Osteocyte (in vitro differentiated cells): ENCODE results near the gene CENPF. TPM values are rescaled to one million over a fixed set of nuclear protein-coding genes. Genes with fewer than 3 reads are reported as not detected.
A peak's percentile ranks its signal among the peaks of the same experiment; 100 is the strongest.
"Not testable (repeated sequence)": the region's sequence is repeated elsewhere in the genome, so short reads cannot be mapped to it uniquely, and the experiment has no call there.

Source experiments
- DNase-seq: peaks from one replicate; pipeline ENCODE4 v3.0.0; 2021; ENCODE audit warnings: mixed read lengths; ENCODE audit not compliant: unreplicated experiment; ENCODE audit errors: extremely low spot score
- H3K27ac Mint-ChIP-seq: one replicate; pipeline ENCODE4 v1.8.0; 2021; ENCODE audit warnings: mild to moderate bottlenecking, mixed read lengths; ENCODE audit not compliant: unreplicated experiment
- H3K27me3 Mint-ChIP-seq: one replicate; pipeline ENCODE4 v1.8.0; 2021; ENCODE audit warnings: mixed read lengths; ENCODE audit not compliant: unreplicated experiment
- H3K36me3 Mint-ChIP-seq: one replicate; pipeline ENCODE4 v1.8.0; 2021; ENCODE audit warnings: mixed read lengths; ENCODE audit not compliant: unreplicated experiment
- H3K4me1 Mint-ChIP-seq: one replicate; pipeline ENCODE4 v1.8.0; 2021; ENCODE audit warnings: mixed read lengths; ENCODE audit not compliant: unreplicated experiment
- H3K4me3 Mint-ChIP-seq: one replicate; pipeline ENCODE4 v1.8.0; 2021; ENCODE audit warnings: mild to moderate bottlenecking, moderate library complexity, mixed read lengths; ENCODE audit not compliant: unreplicated experiment
- H3K9me3 Mint-ChIP-seq: one replicate; pipeline ENCODE4 v1.8.0; 2021; ENCODE audit warnings: mixed read lengths; ENCODE audit not compliant: unreplicated experiment
- CTCF ChIP-seq: fragments of 200-600 bp; sonication (generic); IDR thresholded peaks from 2 replicates; pipeline ENCODE4 v1.5.0; 2021; ENCODE audit warnings: antibody characterized with exemption, mild to moderate bottlenecking, moderate library complexity
- total RNA-seq: library from RNA; stranded (reverse); gene quantifications from 2 replicates; pipeline ENCODE4 v1.2.1, GENCODE V29; 2021

Gene CENPF
- total RNA-seq, 1 donor from 2014 or later = 21.5 TPM

- Mint-ChIP-seq H3K9me3 (no peaks in the 10 kb centered on the region), H3K4me3 (no peak overlapping the region), H3K27ac (no peak overlapping the region), H3K4me1 (no peaks in the 10 kb centered on the region), H3K36me3 (no peaks in the 10 kb centered on the region), H3K27me3 (no peaks in the 10 kb centered on the region)
- TF ChIP-seq CTCF = peak; percentile 31
- DNase-seq = no peak
These were observed 12.3 kb upstream of the CENPF start for GRCh38 chr1:214590696-214591095.

- H3K4me3 Mint-ChIP-seq, H3K27me3 Mint-ChIP-seq, H3K36me3 Mint-ChIP-seq: not testable (repeated sequence)
These were observed 11.1 kb upstream of the CENPF start for GRCh38 chr1:214591918-214592317.

GRCh38 chr1:214593158-214593557 is 9.8 kb upstream of the CENPF start:
- no peaks in the 10 kb centered on the region for H3K4me1 Mint-ChIP-seq
- no peaks in the 10 kb centered on the region for H3K9me3 Mint-ChIP-seq
- no peak for DNase-seq
- no peak overlapping the region for H3K27ac Mint-ChIP-seq
- no peaks in the 10 kb centered on the region for H3K27me3 Mint-ChIP-seq
- H3K36me3 Mint-ChIP-seq = no peaks in the 10 kb centered on the region
- TF ChIP-seq CTCF = no peak
- H3K4me3 Mint-ChIP-seq = no peak overlapping the region

More at GRCh38 chr1:214591918-214592317, 11.1 kb upstream of the CENPF start:
- H3K4me1 Mint-ChIP-seq, H3K9me3 Mint-ChIP-seq, H3K27ac Mint-ChIP-seq, DNase-seq: not testable (repeated sequence)

- peak overlapping the region; percentile 93 for H3K4me3 Mint-ChIP-seq
- DNase-seq = no peak
- no peak for TF ChIP-seq CTCF
- H3K36me3 Mint-ChIP-seq = no peaks in the 10 kb centered on the region
- H3K27me3 Mint-ChIP-seq = no peaks in the 10 kb centered on the region
- peak overlapping the region; percentile 85 for H3K27ac Mint-ChIP-seq
- H3K9me3 Mint-ChIP-seq = no peaks in the 10 kb centered on the region
- H3K4me1 Mint-ChIP-seq = peaks cover 25% of the 10 kb centered on the region
These were observed 841 bp downstream of the CENPF start for GRCh38 chr1:214603819-214604252.

- TF ChIP-seq CTCF = no peak
- no peaks in the 10 kb centered on the region for H3K9me3 Mint-ChIP-seq
- H3K36me3 Mint-ChIP-seq = peaks cover 4% of the 10 kb centered on the region
- peak overlapping the region; percentile 93 for H3K4me3 Mint-ChIP-seq
- H3K27ac Mint-ChIP-seq = peak overlapping the region; percentile 85
- no peaks in the 10 kb centered on the region for H3K27me3 Mint-ChIP-seq
- peaks cover 25% of the 10 kb centered on the region for H3K4me1 Mint-ChIP-seq
- no peak for DNase-seq
These were observed 1.5 kb downstream of the CENPF start for GRCh38 chr1:214604523-214604922.

GRCh38 chr1:214605484-214605883 is 2.5 kb downstream of the CENPF start:
- H3K4me3 Mint-ChIP-seq, H3K9me3 Mint-ChIP-seq, H3K36me3 Mint-ChIP-seq, DNase-seq, H3K27ac Mint-ChIP-seq, H3K27me3 Mint-ChIP-seq: not testable (repeated sequence)
- H3K4me1 Mint-ChIP-seq = peaks cover 25% of the 10 kb centered on the region

GRCh38 chr1:214605933-214606925 is 3.2 kb downstream of the CENPF start:
- H3K27me3 Mint-ChIP-seq, DNase-seq, H3K36me3 Mint-ChIP-seq, H3K9me3 Mint-ChIP-seq, H3K27ac Mint-ChIP-seq, H3K4me3 Mint-ChIP-seq: not testable (repeated sequence)
- peaks cover 24% of the 10 kb centered on the region for H3K4me1 Mint-ChIP-seq

GRCh38 chr1:214607492-214608215 is 4.7 kb downstream of the CENPF start:
- DNase-seq, H3K4me3 Mint-ChIP-seq, H3K36me3 Mint-ChIP-seq, H3K27ac Mint-ChIP-seq, H3K27me3 Mint-ChIP-seq, H3K9me3 Mint-ChIP-seq: not testable (repeated sequence)
- H3K4me1 Mint-ChIP-seq = peaks cover 19% of the 10 kb centered on the region
